ENCODE results near the gene MIR17HG.

GRCh38 chr13:91368676-91369440 is 21.4 kb downstream of the MIR17HG start:
- no peak for TF ChIP-seq CTCF (IDR thresholded peaks at IDR 0.05)
- no peak for TF ChIP-seq TAF1 (IDR thresholded peaks at IDR 0.05; ENCODE audit: borderline replicate concordance, low read depth, low read length)
- TF ChIP-seq RAD21 (IDR thresholded peaks at IDR 0.05; ENCODE audit: low read length): no peak
- TF ChIP-seq REST (IDR thresholded peaks at IDR 0.05; ENCODE audit: low read depth, low read length): no peak
- no peak for TF ChIP-seq NFIC (IDR thresholded peaks at IDR 0.05; ENCODE audit: borderline replicate concordance)
- TF ChIP-seq JUND (IDR thresholded peaks at IDR 0.05): no peak
- no peak for TF ChIP-seq YY1 (IDR thresholded peaks at IDR 0.05; ENCODE audit: low read depth)
- no peak for TF ChIP-seq ELF1 (IDR thresholded peaks at IDR 0.05)
- TF ChIP-seq SMC3 (IDR thresholded peaks at IDR 0.05; ENCODE audit: low read depth, low read length): no peak
- TF ChIP-seq PBX3 (IDR thresholded peaks at IDR 0.05): no peak
- TF ChIP-seq SIN3A (IDR thresholded peaks at IDR 0.05; ENCODE audit: borderline replicate concordance, low read depth, low read length): no peak

All from SK-N-SH (cell line).